GM18526 (cell line): Measurements from ENCODE around the gene FGFR2.

ENCODE experiments used
- POLR2A ChIP-seq: IDR thresholded peaks from 3 replicates; pipeline ENCODE4 v1.6.1; 2011; ENCODE audit not compliant: insufficient read length; ENCODE audit errors: extremely low read depth

FGFR2 gene

DNA sequence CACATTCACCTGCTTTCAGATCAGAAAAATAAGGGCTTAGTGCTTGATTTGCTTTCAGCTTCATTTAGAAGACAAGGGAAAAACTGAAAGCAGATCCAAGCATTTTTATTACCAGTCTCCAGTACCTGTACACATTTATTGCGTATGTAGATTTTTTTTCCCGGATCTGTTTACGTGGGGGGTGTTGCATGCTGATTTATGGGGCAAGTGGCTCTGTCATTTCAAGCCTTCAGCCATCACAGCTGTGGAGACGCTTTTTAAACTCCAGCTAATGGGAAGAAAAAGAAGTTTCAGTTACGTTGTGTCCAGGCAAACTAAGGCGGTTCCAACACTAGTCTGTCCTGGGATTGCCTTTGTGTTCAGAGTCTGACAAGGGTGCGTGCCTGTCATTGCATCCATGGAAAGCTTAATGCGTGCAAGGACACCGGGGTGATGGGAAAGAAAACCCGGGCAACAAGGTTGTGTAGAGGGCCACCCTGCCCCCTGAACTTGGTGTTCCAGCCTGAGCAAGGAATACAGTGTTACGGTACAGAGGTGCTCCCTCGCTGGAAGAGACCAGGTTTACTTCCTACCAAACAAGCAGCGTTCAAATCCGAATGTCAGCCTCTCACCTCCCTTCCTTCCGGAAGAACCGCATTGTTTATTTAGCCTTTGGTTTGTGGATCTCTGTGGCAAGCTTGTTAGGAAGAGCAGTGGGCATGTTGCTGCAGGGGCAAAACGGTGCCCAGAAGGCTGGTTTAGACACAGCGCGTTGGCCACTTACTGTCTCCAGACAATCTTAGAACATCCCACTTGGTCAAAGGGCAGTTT, 128.2 kb downstream of the FGFR2 start:
- no peak for TF ChIP-seq POLR2A

DNA sequence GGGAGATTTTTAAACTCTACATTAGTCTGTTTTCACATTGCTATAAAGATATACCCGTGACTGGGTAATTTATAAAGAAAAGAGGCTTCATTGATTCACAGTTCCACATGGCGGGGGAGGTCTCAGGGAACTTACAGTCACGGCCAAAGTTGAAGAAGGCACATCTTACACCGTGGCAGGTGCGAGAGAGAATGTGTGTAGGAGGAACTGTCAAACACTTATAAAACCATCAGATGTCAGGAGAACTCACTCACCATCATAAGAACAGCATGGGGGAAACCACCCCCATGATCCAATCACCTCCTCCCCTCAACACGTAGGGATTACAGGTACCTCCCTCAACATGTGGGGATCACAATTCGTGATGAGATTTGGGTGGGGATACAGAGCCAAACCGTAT, 129.5 kb downstream of the FGFR2 start:
- TF ChIP-seq POLR2A = no peak

DNA sequence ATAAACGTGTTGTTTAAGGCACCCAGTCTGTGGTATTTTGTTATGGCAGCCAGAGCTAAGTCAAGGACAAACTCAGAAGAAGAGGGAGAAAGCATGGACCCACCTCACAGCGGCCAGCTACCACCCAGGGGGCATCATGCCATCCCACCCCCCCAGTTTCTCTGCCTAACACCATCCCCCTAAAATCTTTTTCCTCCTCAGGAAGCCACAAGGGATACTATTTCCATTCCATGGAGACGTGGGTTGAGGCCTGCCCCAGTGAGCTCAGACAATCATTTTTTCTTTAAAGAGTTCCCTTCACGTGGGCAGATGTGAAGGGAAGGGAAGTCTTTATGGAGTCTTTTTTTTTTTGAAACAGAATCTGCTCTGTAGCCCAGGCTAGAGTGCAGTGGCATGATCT, 131.8 kb downstream of the FGFR2 start:
- TF ChIP-seq POLR2A = no peak

DNA sequence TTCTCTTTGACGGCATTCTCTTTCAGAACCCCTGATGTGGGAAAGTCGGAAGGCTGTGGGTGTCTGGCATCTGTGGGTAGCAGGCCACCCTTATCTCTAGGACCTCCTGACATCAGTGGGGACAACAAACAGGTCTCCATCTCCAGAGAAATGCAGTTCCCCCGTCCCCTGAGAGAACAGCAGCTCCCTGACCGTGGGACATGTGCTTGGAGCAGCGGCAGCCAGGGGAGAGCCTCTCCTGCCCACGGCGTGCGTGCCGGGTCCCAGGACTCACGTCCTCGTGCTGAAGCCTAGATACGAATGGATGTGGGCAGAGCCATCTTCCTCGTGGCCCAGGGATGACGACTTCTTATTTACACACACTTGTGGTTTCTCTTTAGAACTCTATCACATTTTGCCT, 133.0 kb downstream of the FGFR2 start:
- no peak for TF ChIP-seq POLR2A

DNA sequence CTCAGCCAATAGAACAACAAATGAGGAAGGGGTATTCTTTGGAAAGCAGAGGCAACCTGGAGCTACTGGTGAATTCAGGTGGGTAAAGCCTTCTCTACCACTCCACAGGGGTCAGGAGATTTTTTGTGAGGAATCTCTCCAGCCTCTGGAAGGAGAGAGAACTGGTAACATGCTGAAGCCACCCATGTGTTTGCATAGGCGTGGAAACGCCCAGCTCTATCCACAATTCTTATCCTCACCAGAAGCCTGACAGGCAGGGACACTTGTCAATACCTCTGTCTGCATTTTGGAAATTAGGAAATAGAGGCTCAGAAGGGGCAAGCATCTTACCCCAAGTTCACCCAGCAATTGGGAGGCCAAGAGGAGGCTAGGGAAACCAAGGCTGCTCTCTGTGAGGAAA, 133.7 kb downstream of the FGFR2 start:
- TF ChIP-seq POLR2A = no peak

DNA sequence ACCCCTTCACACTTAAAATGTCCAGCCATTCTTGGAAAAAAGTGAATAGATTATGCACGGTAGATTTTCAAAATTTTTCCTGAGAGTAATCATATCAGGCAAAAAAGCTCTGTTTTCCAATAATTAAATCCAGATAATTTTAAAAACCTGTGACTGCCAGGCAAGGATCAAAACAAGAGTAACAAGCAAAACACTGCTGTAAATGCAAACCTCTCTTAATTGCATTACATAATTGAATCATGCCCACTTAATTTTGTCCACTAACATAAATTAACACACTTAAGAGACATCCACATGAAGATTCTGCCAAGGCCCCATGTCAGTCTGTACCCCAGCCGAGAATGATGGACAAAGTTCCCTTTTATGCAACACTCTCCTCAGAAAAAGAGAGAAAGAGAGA, 135.3 kb downstream of the FGFR2 start:
- no peak for TF ChIP-seq POLR2A

DNA sequence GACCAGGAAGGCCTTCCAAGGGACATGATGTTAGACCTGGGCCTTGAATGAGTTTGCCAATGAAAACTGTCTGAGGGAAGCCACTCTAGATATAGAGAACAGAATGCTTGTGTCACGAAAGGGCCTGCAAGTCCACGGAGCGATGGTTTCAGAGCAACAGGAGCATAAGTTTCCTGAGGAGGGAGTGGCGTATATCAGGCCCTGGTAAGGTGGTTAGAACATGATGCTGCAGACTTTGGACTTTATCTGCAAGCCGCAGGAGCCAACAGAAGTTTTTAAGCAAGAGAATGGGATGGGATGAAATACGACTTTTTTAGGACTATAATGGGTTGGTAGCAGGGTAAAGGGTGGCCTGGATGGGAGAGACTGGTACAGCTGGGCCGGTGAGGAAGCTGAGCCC, 136.0 kb downstream of the FGFR2 start:
- TF ChIP-seq POLR2A = no peak

DNA sequence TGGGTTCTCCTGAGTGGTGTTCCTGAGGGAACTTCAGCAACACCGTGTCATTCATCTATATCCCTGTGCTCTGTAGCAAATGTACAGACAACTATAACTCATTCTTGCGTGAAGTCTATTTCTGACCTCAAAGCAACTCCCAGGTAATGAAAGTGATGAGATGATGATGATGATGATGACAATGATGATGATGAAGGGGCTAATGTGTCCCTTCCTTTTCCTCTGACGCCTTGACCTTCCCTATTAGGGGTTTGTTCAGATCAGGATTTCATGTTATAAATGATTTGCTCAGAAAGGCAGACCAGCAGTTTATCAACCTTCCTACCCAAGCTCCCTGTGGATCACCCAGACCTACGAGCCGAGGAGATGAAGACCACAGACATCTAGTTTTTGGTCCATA, 136.9 kb downstream of the FGFR2 start:
- no peak for TF ChIP-seq POLR2A

DNA sequence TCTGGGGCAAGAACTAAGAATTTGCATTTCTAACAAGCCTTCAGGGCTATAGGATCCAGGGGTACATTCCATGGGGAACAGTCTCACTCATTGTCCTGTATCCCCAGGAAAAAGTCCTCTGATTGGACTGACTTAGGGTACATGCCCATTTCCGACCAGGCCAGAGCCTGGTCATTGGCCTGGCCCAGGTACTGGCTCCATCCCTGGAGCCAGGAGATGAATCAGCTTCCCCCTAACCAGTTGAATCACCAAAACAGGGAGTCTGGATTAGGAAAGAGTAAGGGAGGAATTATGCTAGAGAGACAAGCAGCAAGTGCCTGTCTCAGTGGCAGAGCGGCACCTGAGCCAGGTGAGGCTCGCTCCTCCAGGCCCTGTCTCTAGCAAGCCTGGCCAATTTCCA, 137.5 kb downstream of the FGFR2 start:
- no peak for TF ChIP-seq POLR2A

DNA sequence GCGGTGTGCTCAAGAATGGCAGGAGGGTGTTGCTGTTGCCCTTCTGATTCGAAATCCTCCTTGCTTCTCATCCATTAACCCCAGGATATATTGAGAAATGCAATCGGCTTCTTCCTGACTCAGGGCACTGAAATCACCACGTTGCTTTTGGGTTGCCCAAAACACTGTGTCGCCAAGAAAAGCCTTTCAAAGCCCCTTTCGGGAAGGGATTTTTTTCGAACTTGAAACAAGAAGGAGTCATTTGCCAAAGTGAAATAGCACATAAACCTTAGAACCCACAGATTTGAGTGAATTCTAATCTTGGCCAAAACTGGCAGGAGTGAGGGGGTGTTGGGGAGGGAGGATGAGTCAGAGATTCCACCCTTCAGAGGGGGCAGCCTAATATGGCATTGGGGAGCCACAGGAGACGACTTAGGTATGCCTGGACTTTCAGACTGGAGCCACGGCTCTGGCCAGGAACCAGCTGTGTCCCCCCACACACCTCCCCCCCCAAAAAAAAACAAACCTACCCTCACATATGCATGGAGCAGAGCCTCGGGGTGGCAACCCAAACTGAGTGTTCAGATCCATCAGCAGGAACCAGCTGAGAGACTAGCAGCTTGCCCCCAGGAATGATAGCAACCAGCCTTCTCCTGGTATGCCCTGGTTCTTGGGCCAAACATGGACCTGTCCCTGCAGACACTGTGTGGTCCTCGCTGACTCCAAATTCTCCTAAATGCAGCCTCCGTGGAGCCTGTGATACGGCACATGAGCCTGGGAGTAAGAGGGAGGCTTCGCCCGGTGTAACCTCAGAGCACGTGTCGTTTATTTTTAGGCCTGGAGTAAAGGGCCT, 138.4 kb downstream of the FGFR2 start:
- TF ChIP-seq POLR2A = no peak

DNA sequence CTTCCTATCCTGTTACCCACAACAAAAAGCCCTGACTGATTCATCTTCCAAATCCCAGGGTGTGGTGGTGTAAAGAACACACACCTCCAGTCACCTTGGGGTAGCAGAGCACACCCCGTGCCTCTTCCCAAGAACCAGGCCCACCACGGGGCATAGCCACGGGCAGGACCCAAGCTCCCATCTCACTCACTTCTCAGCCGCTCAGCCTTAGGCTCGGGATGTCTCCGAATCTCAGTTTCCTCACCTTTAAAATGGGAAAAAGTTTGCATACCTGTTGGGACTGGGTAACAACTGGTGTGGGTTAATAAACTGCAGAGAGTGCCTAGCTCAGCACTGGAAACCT, 139.0 kb downstream of the FGFR2 start:
- no peak for TF ChIP-seq POLR2A

DNA sequence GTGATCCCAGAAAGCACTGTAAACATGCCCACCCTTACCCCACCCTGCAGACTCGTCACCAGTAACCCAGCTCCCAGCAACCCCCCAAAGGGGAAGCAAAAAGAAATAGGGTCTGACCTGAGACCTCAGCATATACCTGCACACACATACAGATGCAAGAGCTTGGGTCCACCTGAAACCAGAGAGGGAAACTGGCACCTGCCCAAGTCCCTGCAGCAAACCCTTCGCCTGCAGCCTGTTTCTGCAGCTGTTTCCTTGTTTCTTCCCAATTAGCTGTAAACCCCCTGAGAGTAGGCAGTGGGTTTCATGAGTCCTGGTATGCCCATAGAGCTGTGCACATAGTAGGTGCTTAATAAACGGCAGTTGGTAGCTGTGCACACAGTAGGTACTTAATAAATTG, 140.5 kb downstream of the FGFR2 start:
- no peak for TF ChIP-seq POLR2A

DNA sequence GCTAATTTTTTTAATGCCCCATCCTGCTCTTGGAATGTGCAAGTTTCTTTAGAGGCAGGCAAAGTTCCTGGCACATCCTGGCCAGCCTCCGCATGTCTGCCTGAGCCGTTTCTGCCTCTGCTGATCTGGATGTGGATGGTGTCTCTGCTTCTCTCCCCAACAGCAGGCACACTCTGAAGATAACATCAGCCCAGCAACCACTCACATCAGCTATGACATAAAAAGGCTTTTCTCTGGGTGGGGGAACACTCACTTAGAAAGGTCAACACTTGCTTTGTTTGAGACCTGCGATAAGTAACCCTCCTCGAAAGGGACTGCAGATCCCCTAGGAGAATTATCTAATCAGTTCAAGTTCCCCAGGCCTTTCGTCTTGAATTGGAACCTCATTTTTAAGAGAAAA, 142.9 kb downstream of the FGFR2 start:
- TF ChIP-seq POLR2A = no peak

DNA sequence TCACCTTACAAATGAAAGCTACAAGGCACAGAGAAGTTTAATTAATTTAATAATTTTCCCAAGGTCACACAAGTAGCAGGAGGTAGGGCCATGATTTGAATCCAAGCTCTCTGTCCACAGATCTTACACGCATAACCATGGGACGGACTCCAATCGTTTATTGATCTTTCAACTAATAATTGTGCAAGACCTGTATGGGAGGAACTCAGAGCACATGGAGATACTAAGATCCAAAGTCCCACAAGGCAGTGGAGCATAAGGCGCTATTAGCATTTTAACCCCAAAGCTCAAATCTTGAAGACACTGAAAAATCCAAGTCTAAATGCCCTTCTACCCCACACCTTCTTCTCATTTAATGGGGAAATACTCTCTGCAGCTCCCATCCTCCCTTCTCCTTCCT, 143.5 kb downstream of the FGFR2 start:
- no peak for TF ChIP-seq POLR2A

DNA sequence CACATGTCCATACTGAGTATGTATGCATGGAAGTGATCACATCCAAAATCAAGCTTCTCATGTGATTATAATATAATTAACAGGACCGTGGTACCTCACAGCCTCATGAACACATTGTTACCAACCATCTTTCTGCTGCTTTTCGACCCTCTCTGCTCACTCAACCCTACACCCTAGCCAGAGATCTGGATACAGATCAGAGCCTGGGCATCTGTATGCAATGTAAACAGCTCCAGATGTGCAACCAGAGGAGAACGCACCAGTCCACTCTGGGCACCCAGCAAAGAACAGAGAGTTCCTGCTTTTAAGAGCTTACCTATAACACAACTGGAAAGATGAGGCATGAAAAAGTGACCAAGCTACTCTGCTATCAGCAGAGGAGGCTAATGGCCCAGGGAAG, 145.1 kb downstream of the FGFR2 start:
- no peak for TF ChIP-seq POLR2A

DNA sequence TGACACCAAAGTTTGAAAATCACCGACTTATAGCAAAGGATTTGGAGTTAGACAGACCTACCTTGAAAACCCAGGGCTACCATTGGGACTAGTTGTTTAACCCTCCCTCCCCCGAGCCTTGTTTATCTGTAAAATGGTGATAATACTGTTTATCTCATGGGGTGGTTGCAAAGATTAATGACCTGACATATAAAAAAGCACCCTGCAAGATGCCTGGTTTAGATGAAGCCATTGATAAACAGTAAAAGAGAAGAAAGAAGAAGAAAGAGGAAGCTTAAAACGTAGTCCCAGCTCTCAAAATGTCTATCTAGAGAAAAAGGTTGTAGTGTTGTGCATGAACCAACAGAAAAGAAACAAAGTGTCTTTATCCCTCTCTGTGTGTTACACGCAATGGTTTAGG, 145.7 kb downstream of the FGFR2 start:
- TF ChIP-seq POLR2A = no peak

DNA sequence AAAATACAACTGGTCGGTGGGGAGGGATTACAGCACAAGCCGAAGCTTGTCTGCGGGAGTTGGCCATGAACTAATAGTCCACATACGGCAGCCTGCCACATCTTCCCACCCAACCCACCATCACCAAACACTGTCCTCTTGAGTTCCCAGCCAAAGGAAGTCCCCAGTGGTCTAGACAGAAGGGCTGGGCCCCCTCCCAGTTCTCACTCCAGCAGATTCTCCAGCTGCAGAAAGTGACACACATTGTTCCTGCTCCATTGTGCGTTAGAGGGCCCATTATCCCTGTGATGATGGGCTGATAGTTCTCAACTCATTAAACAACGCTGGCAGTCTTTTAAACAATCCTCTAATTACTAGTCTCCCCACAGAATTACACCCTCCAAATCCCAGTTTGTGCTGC, 148.0 kb downstream of the FGFR2 start:
- TF ChIP-seq POLR2A = no peak
